HepG2 (cell line): ENCODE data around the gene SSU72. TPM values are rescaled to one million over a fixed set of nuclear protein-coding genes. Genes with fewer than 3 reads are reported as not detected.
A peak's percentile ranks its signal among the peaks of the same experiment; 100 is the strongest.

Experiments
- ATAD3A ChIP-seq: sonication (generic); formaldehyde crosslinking; IDR thresholded peaks from 2 replicates; pipeline ENCODE4 v1.4.0; 2020; ENCODE audit warnings: missing genetic modification reagents
- CEBPG ChIP-seq: IDR thresholded peaks from 2 replicates; pipeline ENCODE4 v1.6.1; 2016
- ELF4 ChIP-seq: sonication (generic); formaldehyde crosslinking; IDR thresholded peaks from 2 replicates; pipeline ENCODE4 v1.5.0; 2020; ENCODE audit warnings: missing genetic modification reagents, mild to moderate bottlenecking, moderate library complexity, borderline replicate concordance
- FOXK1 ChIP-seq: sonication (generic); formaldehyde crosslinking; IDR thresholded peaks from 2 replicates; pipeline ENCODE4 v1.4.0; 2020; ENCODE audit warnings: low read depth, missing genetic modification reagents, borderline replicate concordance
- FOXP1 ChIP-seq, 2 experiments: fragments of 450-650 bp in 1 of 2; IDR thresholded peaks; 2 replicates each; pipeline ENCODE4 v1.6.1; 2017 to 2018; ENCODE audit warnings: antibody characterized with exemption in 1 of 2
- GABPA ChIP-seq, 2 experiments: IDR thresholded peaks; 2 replicates each; pipeline ENCODE4 v1.6.1; 2011 to 2016; ENCODE audit warnings: low read depth in 2 of 2, low read length in 1 of 2, missing biosample characterization in 1 of 2, missing genetic modification characterization in 1 of 2
- GPBP1L1 ChIP-seq: sonication (generic); formaldehyde crosslinking; IDR thresholded peaks from 2 replicates; pipeline ENCODE4 v1.5.0; 2020; ENCODE audit warnings: mild to moderate bottlenecking, missing genetic modification reagents
- HNRNPLL ChIP-seq: fragments of 200-400 bp; formaldehyde crosslinking; IDR thresholded peaks from 2 replicates; pipeline ENCODE4 v1.6.1; 2017; ENCODE audit warnings: mild to moderate bottlenecking, low read depth, low read length; ENCODE audit not compliant: poor library complexity, severe bottlenecking
- HOXA9 ChIP-seq: sonication (generic); formaldehyde crosslinking; IDR thresholded peaks from 2 replicates; pipeline ENCODE4 v1.8.1; 2022; ENCODE audit warnings: missing genetic modification reagents, mild to moderate bottlenecking, moderate library complexity, borderline replicate concordance
- KDM6A ChIP-seq: IDR thresholded peaks from 2 replicates; pipeline ENCODE4 v1.6.1; 2016; ENCODE audit warnings: low read depth
- MIXL1 ChIP-seq: IDR thresholded peaks from 2 replicates; pipeline ENCODE4 v1.6.1; 2016
- ONECUT2 ChIP-seq: sonication (generic); formaldehyde crosslinking; IDR thresholded peaks from 2 replicates; pipeline ENCODE4 v1.4.0; 2020; ENCODE audit warnings: missing genetic modification reagents
- PRMT3 ChIP-seq: sonication (generic); formaldehyde crosslinking; IDR thresholded peaks from 2 replicates; pipeline ENCODE4 v1.8.1; 2022; ENCODE audit warnings: low read depth, mild to moderate bottlenecking, moderate library complexity, missing genetic modification reagents, borderline replicate concordance
- SMYD3 ChIP-seq: sonication (generic); formaldehyde crosslinking; IDR thresholded peaks from 2 replicates; pipeline ENCODE4 v1.8.1; 2023; ENCODE audit warnings: mild to moderate bottlenecking, missing genetic modification reagents
- SRF ChIP-seq: IDR thresholded peaks from 2 replicates; pipeline ENCODE4 v1.6.1; 2011; ENCODE audit warnings: mild to moderate bottlenecking, low read depth, low read length, moderate library complexity
- ZFP82 ChIP-seq: sonication (generic); formaldehyde crosslinking; IDR thresholded peaks from 2 replicates; pipeline ENCODE4 v1.5.1; 2020; ENCODE audit warnings: mild to moderate bottlenecking, missing genetic modification reagents, borderline replicate concordance
- ZFY ChIP-seq: sonication (generic); formaldehyde crosslinking; IDR thresholded peaks from 2 replicates; pipeline ENCODE4 v1.4.0; 2020; ENCODE audit warnings: missing genetic modification reagents
- ZGPAT ChIP-seq: IDR thresholded peaks from 2 replicates; pipeline ENCODE4 v1.6.1; 2016; ENCODE audit warnings: mild to moderate bottlenecking
- ZNF121 ChIP-seq: sonication (generic); formaldehyde crosslinking; IDR thresholded peaks from 2 replicates; pipeline ENCODE4 v1.5.0; 2020; ENCODE audit warnings: mild to moderate bottlenecking, missing genetic modification reagents
- ZNF260 ChIP-seq: sonication (generic); formaldehyde crosslinking; IDR thresholded peaks from 2 replicates; pipeline ENCODE4 v1.4.0; 2020; ENCODE audit warnings: missing genetic modification reagents, low read depth, mild to moderate bottlenecking, borderline replicate concordance
- ZNF563 ChIP-seq: sonication (generic); formaldehyde crosslinking; IDR thresholded peaks from 2 replicates; pipeline ENCODE4 v1.8.0; 2022; ENCODE audit warnings: mild to moderate bottlenecking, moderate library complexity, missing genetic modification reagents
- ZNF7 ChIP-seq: IDR thresholded peaks from 2 replicates; pipeline ENCODE4 v1.6.1; 2016; ENCODE audit warnings: missing biosample characterization, missing genetic modification reagents
- ZNF772 ChIP-seq: sonication (generic); formaldehyde crosslinking; IDR thresholded peaks from 2 replicates; pipeline ENCODE4 v1.5.0; 2020; ENCODE audit warnings: mild to moderate bottlenecking, missing genetic modification reagents
- ZSCAN29 ChIP-seq: sonication (generic); formaldehyde crosslinking; conservative IDR thresholded peaks from 2 replicates; pipeline ENCODE4 v1.4.0; 2020; ENCODE audit warnings: mild to moderate bottlenecking, missing genetic modification reagents
- polyA plus RNA-seq, 8 experiments: library from polyadenylated mRNA; depleted of rRNA in 3 of 8; stranded (reverse) in 7 of 8; unstranded in 1 of 8; fragments of >200 nt; fragmentation: Illumina TruSeq in 4 of 8; extraction: Trizol in 4 of 8; gene quantifications; 2 replicates each; pipeline versions ENCODE4 v1.2.1 to v1.2.3, GENCODE V29; 2011 to 2016; ENCODE audit warnings: low read depth in 4 of 8, missing spikeins in 1 of 8, mixed read lengths in 1 of 8; ENCODE audit not compliant: insufficient read depth in 1 of 8
- total RNA-seq, 5 experiments: library from RNA; depleted of rRNA; stranded (reverse); fragments of >200 nt; fragmentation: Illumina TruSeq; extraction: Trizol; gene quantifications; 2 replicates each; pipeline ENCODE4 v1.2.3, GENCODE V29; 2016; ENCODE audit warnings: low read depth in 1 of 5
- TF ChIP-seq, protein P1 (sequence below): sonication (generic); formaldehyde crosslinking; IDR thresholded peaks from 2 replicates; pipeline ENCODE4 v1.4.0; 2020; ENCODE audit warnings: missing genetic modification reagents, borderline replicate concordance
- TF ChIP-seq, protein P2 (sequence below): sonication (generic); formaldehyde crosslinking; IDR thresholded peaks from 2 replicates; pipeline ENCODE4 v1.5.0; 2020; ENCODE audit warnings: missing genetic modification reagents

SSU72 gene
- total and polyA plus RNA-seq, 2 of the 13 experiments (the other 11 are each of a cell fraction or from before 2014, with no cell fraction given): 42.8 to 67.1 TPM

DNA sequence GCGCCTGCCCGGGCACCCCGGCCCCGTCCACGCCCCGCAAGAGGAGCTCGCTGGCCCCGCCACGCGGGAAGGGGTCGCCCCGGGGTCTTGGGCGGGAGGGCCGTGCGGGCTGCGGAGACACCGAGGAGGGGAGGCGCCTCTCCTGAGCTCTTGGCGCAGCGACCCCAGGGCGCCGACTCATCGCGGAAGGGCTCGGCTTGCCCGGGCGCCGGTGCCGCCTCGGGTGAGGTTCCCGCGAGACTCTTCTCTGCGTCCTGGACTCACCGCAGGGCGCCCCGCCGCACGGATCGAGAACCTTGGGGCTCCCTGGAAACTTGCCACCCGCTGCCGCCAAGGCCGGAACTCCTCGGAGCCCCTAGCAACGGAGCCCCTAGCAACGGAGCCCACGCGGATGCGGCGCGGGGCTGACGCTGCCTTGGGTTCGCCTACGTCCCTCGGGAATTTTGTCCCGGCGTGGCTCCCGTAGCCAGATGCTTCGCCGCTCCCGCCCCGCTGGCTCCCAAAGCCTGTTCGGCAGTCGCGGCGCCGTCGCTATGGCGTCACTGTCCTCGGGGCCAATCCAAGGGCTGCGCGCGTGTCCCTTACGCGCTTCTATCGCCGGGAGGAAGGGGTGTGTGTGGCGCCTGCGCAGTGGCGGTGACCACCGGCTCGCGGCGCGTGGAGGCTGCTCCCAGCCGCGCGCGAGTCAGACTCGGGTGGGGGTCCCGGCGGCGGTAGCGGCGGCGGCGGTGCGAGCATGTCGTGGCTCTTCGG lies 63.0 kb downstream of the SSU72 start, which contains the start of gene ATAD3A (continued):
- TF ChIP-seq ZNF121 (CRISPR knock-in tag): no peak
- peak; percentile 84; the same call in 1 of the 2 replicates for TF ChIP-seq ZNF563 (CRISPR knock-in tag)
- no peak for TF ChIP-seq ZNF260 (CRISPR knock-in tag)
- no peak for TF ChIP-seq SMYD3 (CRISPR knock-in tag)
- TF ChIP-seq MIXL1 (CRISPR knock-in tag): no peak
- peak; percentile 57; the same call in 1 of the 2 replicates for TF ChIP-seq SRF
- TF ChIP-seq ZGPAT (CRISPR knock-in tag): peak; percentile 95
- TF ChIP-seq FOXP1 (IDR thresholded peaks at IDR 0.05): no peak
- no peak for TF ChIP-seq FOXP1 (CRISPR knock-in tag; IDR thresholded peaks at IDR 0.05)
- TF ChIP-seq, protein P1, sequence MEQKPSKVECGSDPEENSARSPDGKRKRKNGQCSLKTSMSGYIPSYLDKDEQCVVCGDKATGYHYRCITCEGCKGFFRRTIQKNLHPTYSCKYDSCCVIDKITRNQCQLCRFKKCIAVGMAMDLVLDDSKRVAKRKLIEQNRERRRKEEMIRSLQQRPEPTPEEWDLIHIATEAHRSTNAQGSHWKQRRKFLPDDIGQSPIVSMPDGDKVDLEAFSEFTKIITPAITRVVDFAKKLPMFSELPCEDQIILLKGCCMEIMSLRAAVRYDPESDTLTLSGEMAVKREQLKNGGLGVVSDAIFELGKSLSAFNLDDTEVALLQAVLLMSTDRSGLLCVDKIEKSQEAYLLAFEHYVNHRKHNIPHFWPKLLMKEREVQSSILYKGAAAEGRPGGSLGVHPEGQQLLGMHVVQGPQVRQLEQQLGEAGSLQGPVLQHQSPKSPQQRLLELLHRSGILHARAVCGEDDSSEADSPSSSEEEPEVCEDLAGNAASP: peak; percentile 60
- 0 out of 2 replicates have a peak, but pooled peaks have one; percentile 29 for TF ChIP-seq CEBPG
- TF ChIP-seq ONECUT2: no peak
- TF ChIP-seq ATAD3A (CRISPR knock-in tag): 0 out of 2 replicates have a peak, but pooled peaks have one; percentile 43
- TF ChIP-seq ELF4: no peak
- TF ChIP-seq HNRNPLL: peak; percentile 81
- TF ChIP-seq HOXA9: 0 out of 2 replicates have a peak, but pooled peaks have one; percentile 23
- peak; percentile 91 for TF ChIP-seq ZNF772 (CRISPR knock-in tag)
- no peak for TF ChIP-seq ZSCAN29 (CRISPR knock-in tag)
- TF ChIP-seq ZNF7 (CRISPR knock-in tag): no peak
- no peak for TF ChIP-seq PRMT3 (CRISPR knock-in tag)
- TF ChIP-seq, protein P2, sequence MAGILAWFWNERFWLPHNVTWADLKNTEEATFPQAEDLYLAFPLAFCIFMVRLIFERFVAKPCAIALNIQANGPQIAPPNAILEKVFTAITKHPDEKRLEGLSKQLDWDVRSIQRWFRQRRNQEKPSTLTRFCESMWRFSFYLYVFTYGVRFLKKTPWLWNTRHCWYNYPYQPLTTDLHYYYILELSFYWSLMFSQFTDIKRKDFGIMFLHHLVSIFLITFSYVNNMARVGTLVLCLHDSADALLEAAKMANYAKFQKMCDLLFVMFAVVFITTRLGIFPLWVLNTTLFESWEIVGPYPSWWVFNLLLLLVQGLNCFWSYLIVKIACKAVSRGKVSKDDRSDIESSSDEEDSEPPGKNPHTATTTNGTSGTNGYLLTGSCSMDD (CRISPR knock-in tag): no peak
- peak; percentile 90; the same call in 1 of the 2 replicates for TF ChIP-seq FOXK1 (CRISPR knock-in tag)
- no peak for TF ChIP-seq GPBP1L1 (CRISPR knock-in tag)
- TF ChIP-seq ZFP82: 0 out of 2 replicates have a peak, but pooled peaks have one; percentile 62
- TF ChIP-seq ZFY (CRISPR knock-in tag): peak; percentile 60; the same call in 1 of the 2 replicates
- TF ChIP-seq GABPA (IDR thresholded peaks at IDR 0.05; ENCODE audit: low read depth, low read length): 0 out of 2 replicates have a peak, but pooled peaks have one; percentile 30
- TF ChIP-seq GABPA (CRISPR knock-in tag; IDR thresholded peaks at IDR 0.05; ENCODE audit: low read depth): peak; percentile 82
- TF ChIP-seq KDM6A (CRISPR knock-in tag): no peak
